Ovary (tissue), 3 donors: ENCODE data around the gene PSMD13.

Experiments
- EP300 ChIP-seq: sonication (generic); formaldehyde crosslinking; IDR thresholded peaks from one replicate; pipeline ENCODE4 v1.6.1; 2017; ENCODE audit warnings: antibody characterized with exemption
- POLR2A ChIP-seq: fragments of 450-650 bp; IDR thresholded peaks from one replicate; pipeline ENCODE4 v1.6.1; 2017; ENCODE audit warnings: antibody characterized with exemption, mild to moderate bottlenecking, moderate library complexity
- TF ChIP-seq, protein P1 (sequence below), 3 donors: fragments of 450-650 bp in 2 of 3; fragments of 200-600 bp in 1 of 3; IDR thresholded peaks; one replicate each; pipeline versions ENCODE4 v1.5.1 to v1.8.0; 2016 to 2022; ENCODE audit warnings: antibody characterized with exemption in 3 of 3, mild to moderate bottlenecking in 1 of 3
- donor health status: DM: no; HTN: no; CAD: no.

GRCh38 chr11:266676-267439, 30.1 kb downstream of the PSMD13 start:
- TF ChIP-seq, protein P1, sequence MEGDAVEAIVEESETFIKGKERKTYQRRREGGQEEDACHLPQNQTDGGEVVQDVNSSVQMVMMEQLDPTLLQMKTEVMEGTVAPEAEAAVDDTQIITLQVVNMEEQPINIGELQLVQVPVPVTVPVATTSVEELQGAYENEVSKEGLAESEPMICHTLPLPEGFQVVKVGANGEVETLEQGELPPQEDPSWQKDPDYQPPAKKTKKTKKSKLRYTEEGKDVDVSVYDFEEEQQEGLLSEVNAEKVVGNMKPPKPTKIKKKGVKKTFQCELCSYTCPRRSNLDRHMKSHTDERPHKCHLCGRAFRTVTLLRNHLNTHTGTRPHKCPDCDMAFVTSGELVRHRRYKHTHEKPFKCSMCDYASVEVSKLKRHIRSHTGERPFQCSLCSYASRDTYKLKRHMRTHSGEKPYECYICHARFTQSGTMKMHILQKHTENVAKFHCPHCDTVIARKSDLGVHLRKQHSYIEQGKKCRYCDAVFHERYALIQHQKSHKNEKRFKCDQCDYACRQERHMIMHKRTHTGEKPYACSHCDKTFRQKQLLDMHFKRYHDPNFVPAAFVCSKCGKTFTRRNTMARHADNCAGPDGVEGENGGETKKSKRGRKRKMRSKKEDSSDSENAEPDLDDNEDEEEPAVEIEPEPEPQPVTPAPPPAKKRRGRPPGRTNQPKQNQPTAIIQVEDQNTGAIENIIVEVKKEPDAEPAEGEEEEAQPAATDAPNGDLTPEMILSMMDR (IDR thresholded peaks at IDR 0.05): no peak
- TF ChIP-seq EP300: no peak
- TF ChIP-seq POLR2A: no peak
